ENCODE measurements around the gene NUMA1.

Gene NUMA1

DNA sequence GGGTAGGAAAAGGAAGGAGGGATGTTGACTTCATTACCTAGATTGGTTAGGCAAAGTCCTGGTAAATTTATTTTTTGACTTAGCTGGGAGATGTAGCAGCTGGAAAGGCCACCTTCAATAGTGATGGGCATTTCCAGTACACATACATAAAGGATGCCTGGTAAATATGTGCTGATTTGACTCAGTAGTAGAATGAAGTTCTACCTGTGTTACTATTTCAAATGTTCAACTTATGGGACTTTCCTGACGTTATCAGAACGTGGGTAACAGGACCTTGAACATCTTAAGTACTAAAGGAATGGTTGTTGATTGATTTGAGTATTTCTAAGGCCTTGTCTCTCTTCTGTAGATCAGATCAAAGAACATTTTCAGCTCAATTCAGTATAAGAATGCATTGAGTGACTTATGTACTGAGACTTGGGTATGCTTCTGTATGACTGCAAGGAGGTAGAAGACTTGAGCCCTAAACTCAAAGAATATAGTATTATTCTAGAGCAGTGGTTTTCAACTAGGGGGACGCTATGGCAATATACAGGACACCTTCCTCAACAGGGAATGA lies 124.4 kb downstream of the NUMA1 start:
- no peak for DNase-seq
